ENCODE measurements around the gene IL4I1.

The IL4I1 gene

GRCh38 chr19:49862391-49863253, 34.1 kb downstream of the IL4I1 start:
- DNase-seq, result peak; percentile 48

GRCh38 chr19:49861541-49862378, 34.9 kb downstream of the IL4I1 start:
- DNase-seq, result no peak

- DNase-seq, result peak; percentile 67
Measured at GRCh38 chr19:49861107-49861506, 35.6 kb downstream of the IL4I1 start.

DNA sequence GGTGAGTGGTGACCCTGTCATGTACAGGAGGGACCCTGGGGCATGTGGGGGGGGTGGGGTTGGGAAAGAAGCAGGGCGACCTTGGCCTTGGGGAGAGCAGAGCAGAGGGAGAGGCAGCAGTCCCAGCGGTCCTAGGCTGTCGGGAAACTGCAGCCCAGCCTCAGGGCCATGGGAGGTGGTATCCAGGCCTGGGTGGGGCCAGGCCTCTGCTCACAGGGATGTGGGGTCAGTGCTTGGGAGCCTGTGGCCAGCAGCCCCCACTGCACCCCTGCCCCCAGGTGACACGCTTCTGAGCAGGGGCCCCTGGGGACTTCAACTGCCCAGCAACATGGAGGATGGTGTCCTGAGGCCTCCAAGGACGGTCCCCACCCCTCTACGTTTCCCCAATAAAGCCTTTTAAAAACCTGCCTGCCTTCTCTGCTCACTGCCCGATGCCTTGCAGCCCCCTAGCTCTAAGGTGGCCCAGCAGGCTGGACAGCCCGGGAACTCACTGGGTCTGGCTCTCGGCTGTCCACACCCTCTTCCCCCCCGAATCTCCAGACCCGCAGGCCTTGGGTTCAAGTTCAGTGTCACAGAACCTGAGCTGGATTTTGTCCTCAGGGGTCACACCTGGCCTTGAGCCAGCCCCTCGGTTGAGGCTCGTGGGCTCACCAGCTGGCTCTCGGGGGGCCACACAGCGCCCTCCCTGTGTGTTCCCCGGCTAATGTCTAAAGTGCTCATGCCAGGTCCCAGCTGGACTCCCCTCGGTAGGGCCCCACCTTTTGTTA, 36.2 kb downstream of the IL4I1 start:
- no peak for DNase-seq

GRCh38 chr19:49859682-49860335, 36.9 kb downstream of the IL4I1 start:
- DNase-seq, result peak; percentile 51

DNA sequence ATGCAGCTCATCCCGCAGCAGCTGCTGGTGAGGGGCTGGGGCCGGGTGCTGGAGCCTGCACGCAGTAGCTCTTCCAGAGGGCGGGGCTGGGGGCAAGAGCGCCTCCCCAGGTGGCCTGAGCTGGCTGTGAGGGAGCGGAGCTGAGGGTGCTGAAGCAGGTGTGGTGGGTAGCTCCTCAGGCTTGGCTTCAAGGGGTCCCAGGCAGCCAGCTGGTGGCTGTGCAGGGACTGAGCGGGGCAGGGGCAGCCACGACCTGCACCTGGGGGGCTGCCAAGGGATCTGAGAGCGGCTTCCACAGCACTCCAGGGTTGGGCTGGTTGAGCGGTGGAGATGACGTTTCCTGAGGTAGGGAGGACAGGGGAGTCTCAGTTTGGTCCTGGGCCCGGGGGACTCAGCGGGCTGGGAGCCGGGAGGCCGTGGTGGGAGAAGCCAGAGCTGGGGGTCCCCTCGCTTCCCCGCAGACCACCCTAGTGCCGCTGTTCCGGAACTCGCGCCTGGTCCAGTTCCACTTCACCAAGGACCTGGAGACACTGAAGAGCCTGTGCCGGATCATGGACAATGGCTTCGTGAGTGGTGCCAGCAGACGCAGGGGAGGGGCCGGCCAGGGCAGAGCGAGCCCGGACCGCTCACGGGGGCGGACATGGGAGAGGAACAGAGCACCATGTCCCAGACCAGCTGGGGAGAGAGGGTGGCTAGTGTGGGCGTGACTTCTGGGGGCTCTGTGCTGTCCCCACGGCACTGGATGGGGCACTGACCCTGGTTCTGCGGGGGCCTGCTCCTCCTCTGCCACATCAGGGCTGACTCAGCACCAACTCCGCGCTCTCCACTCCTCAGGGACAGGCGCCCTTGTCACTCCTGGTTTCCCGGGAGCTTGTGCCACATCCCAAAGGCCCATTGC, 38.4 kb downstream of the IL4I1 start:
- no peak for DNase-seq

- DNase-seq, result no peak
Measured at GRCh38 chr19:49857838-49858087, 38.9 kb downstream of the IL4I1 start.

- no peak for DNase-seq
Measured at GRCh38 chr19:49857061-49857837, 39.4 kb downstream of the IL4I1 start.

GRCh38 chr19:49856574-49857021, 40.1 kb downstream of the IL4I1 start:
- DNase-seq, result no peak

GRCh38 chr19:49855676-49856573, 40.8 kb downstream of the IL4I1 start:
- DNase-seq, result no peak

GRCh38 chr19:49855277-49855675, 41.4 kb downstream of the IL4I1 start:
- DNase-seq, result no peak

GRCh38 chr19:49854378-49855263, 42.1 kb downstream of the IL4I1 start:
- no peak for DNase-seq

- DNase-seq, result no peak
Measured at GRCh38 chr19:49853852-49854377, 42.8 kb downstream of the IL4I1 start.

DNA sequence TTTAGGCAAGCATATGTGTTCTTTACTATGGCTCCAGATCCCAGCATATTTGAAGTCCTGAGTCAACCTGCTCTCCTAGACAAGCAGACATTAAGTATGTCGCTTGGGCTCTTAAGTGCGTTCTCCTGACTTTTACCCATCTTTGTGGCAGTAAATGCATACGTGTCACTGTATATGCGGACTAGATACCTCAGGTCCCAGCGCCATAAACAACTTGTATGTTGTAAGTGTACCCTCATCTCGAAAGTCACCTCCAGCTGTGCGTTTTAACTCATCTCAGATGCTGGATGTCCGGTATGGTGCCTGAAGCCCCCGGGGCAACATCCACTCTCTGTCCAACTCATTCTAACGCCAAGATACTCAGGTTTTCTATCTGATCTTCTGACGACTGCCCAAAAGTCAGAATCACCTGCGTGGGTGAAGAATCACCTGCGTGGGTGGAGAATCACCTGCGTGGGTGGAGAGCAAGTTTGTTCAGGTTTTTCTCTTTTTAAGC, 44.0 kb downstream of the IL4I1 start:
- no peak for DNase-seq

DNA sequence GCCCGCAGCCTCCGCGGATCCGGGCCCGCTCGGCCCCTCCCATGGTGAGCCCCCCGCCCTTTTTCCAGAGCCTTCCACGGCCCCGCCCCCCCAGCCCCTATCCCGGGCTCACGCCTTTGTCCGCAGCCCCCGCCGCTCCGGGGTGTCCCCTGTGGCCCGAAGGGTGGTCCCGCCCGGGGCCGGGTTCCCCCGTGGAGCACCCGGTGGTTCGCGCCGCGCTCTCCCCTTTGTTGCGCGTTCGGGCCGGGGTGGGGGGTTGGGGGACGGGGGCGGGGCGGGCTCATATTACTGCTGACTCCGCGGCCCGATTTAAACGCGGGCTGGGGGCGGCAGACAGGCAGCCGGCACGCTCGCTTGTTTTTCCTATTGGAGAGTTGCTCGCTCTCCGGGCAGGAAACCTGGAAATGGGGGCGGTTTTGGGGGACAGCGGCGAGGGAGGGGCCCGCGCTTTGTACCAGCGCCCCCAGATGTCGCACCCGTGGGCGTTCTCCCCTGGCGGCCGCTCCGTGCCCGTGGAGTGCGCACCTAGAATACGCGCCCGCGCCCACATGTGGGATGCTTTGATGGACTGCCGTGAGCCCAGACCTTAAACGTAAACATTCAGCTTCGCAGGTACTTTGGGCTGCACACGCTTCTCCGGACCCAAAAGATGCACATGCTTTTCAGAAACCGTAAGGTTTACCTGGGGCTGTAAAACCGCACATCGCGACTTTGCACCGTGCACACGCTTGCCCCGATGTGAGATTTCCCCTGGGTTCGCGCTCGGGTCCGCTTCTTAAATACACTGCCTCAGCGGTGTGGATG, 45.0 kb downstream of the IL4I1 start:
- DNase-seq, result peak; percentile 82

DNA sequence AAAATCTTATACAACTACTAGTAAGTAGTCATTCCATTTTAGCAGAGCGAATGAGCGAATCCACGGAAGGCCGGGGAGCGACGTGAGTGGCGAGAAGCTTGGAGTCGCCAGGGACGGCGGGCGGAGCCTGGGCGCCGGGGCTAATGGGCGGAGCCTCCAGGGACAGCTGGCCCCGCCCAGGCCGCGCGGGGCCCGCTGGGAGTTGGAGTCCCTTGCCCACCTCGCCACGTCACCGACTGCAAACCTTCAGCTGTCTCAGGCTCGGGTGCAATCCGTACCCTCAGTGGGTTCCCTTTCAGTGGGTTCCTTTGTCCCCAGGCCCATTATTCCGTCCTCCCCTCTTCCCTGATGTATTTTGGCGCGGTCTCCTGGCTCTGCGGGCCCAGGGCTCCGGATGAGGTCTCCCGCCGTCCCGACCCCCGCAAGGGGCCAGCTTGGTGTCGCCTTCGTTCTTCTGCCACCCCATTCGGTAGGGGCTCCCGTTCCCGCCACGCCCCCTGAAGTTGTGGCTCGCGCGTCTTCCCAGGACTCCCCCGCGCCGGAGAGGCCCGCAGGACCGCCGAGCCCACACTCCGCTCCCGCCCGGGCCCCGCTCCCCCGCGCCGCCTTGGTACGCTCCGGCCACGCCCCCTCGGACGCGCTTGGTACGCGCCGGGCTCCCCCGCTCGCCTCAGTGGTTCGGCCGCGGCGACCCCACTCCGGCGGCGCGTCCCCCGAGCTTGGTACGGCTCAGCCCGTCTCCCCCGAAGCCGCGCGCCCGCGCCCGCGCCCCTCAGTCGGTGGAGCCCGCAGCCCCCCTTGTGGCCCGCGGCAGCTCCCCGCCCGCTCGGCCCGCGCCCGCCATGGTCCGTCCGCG, 46.0 kb downstream of the IL4I1 start, which contains the start of gene PTOV1:
TSS of gene PTOV1 (plus strand) at position 673 of the 856 bp plus-strand sequence.
- peak; percentile 92 for DNase-seq

DNA sequence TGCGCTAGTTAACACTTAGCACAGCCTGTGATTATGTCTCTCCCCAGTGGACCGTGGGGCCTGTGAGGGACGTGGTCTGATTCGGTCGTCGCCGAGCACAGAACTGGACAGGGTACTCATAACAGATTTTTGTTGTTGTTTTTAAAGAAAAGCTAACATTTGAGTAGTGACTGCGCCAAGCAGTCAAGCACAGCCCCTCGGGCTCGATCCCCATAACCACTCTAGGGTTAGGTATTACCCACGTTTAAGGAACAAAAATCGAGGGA, 46.5 kb downstream of the IL4I1 start:
- DNase-seq, result no peak
